Limb (tissue), 2 donors: ENCODE measurements around the gene OR1C1.
"Not testable (repeated sequence)": the region's sequence is repeated elsewhere in the genome, so short reads cannot be mapped to it uniquely, and the experiment has no call there.

Experiments used
- DNase-seq, 2 donors: peaks; one replicate each; pipeline ENCODE4 v3.0.0-alpha.2; 2016; ENCODE audit errors: extremely low spot score in 2 of 2

OR1C1 gene

GRCh38 chr1:247760456-247760855 lies at the start of gene OR1C1:
Gene OR1C1 (minus strand): TSS chr1:247760556. CDS start chr1:247758406, 2,150 bp downstream.
- DNase-seq: no peak

GRCh38 chr1:247797518-247797917 lies 37.2 kb upstream of the OR1C1 start:
- no peak for DNase-seq

- DNase-seq: no peak
These were observed 9.2 kb upstream of the OR1C1 start for GRCh38 chr1:247769603-247770002.

GRCh38 chr1:247754311-247754710 lies 6.0 kb downstream of the OR1C1 start:
- not testable (repeated sequence) for DNase-seq

- DNase-seq: no peak
These were observed 10.5 kb downstream of the OR1C1 start for GRCh38 chr1:247749870-247750269.

- no peak for DNase-seq
These were observed 12.3 kb downstream of the OR1C1 start, which contains the start of gene OR14A2 for GRCh38 chr1:247748041-247748440. Gene OR14A2 (minus strand): TSS chr1:247748141.

- no peak for DNase-seq
These were observed 12.7 kb downstream of the OR1C1 start for GRCh38 chr1:247747616-247748015.

- peak in 1 of 2 donors; percentile 3 for DNase-seq
These were observed 13.9 kb downstream of the OR1C1 start for GRCh38 chr1:247746391-247746935.

- not testable (repeated sequence) for DNase-seq
These were observed 18.1 kb downstream of the OR1C1 start for GRCh38 chr1:247742215-247742760.

GRCh38 chr1:247741756-247742155 lies 18.6 kb downstream of the OR1C1 start:
- DNase-seq: no peak

- DNase-seq: no peak
These were observed 19.6 kb downstream of the OR1C1 start for GRCh38 chr1:247740721-247741120.

- DNase-seq: no peak
These were observed 22.0 kb downstream of the OR1C1 start, which contains the start of gene OR14K1 for GRCh38 chr1:247738315-247738714. Gene OR14K1 (plus strand): TSS chr1:247738615. CDS start chr1:247738615, 0 bp downstream.

- DNase-seq: no peak
These were observed 39.1 kb downstream of the OR1C1 start for GRCh38 chr1:247721222-247721621.

- DNase-seq: no peak
These were observed 43.8 kb downstream of the OR1C1 start, which contains the start of gene OR6F1 for GRCh38 chr1:247716546-247716945. Gene OR6F1 (minus strand): TSS chr1:247716646. CDS start chr1:247712755, 3,891 bp downstream.

GRCh38 chr1:247713753-247714152 lies 46.6 kb downstream of the OR1C1 start:
- DNase-seq: no peak

- not testable (repeated sequence) for DNase-seq
These were observed 49.7 kb downstream of the OR1C1 start for GRCh38 chr1:247710681-247711080.
